Measurements from ENCODE around the gene SIRPD.

Gene SIRPD

GRCh38 chr20:1526310-1526709, 31.2 kb downstream of the SIRPD start:
- Mint-ChIP-seq H3K4me1 (no peaks in the 10 kb centered on the region), H3K36me3 (ENCODE audit: low read depth) (no peaks in the 10 kb centered on the region), H3K27ac (no peak overlapping the region), H3K27me3 (ENCODE audit: low read depth) (peaks cover 10% of the 10 kb centered on the region), H3K4me3 (no peak overlapping the region), H3K9me3 (peaks cover 14% of the 10 kb centered on the region)
- TF ChIP-seq, protein P1, sequence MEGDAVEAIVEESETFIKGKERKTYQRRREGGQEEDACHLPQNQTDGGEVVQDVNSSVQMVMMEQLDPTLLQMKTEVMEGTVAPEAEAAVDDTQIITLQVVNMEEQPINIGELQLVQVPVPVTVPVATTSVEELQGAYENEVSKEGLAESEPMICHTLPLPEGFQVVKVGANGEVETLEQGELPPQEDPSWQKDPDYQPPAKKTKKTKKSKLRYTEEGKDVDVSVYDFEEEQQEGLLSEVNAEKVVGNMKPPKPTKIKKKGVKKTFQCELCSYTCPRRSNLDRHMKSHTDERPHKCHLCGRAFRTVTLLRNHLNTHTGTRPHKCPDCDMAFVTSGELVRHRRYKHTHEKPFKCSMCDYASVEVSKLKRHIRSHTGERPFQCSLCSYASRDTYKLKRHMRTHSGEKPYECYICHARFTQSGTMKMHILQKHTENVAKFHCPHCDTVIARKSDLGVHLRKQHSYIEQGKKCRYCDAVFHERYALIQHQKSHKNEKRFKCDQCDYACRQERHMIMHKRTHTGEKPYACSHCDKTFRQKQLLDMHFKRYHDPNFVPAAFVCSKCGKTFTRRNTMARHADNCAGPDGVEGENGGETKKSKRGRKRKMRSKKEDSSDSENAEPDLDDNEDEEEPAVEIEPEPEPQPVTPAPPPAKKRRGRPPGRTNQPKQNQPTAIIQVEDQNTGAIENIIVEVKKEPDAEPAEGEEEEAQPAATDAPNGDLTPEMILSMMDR (IDR thresholded peaks at IDR 0.05; ENCODE audit: unreplicated experiment in 3 of 3) = no peak

- Mint-ChIP-seq H3K4me3 (no peak overlapping the region), H3K9me3 (peaks cover 14% of the 10 kb centered on the region), H3K27me3 (ENCODE audit: low read depth) (peaks cover 19% of the 10 kb centered on the region), H3K36me3 (ENCODE audit: low read depth) (no peaks in the 10 kb centered on the region), H3K4me1 (no peaks in the 10 kb centered on the region), H3K27ac (no peak overlapping the region)
- TF ChIP-seq, protein P1 (IDR thresholded peaks at IDR 0.05; ENCODE audit: unreplicated experiment in 3 of 3) = no peak
These were observed 33.5 kb downstream of the SIRPD start for GRCh38 chr20:1524004-1524403.

DNA sequence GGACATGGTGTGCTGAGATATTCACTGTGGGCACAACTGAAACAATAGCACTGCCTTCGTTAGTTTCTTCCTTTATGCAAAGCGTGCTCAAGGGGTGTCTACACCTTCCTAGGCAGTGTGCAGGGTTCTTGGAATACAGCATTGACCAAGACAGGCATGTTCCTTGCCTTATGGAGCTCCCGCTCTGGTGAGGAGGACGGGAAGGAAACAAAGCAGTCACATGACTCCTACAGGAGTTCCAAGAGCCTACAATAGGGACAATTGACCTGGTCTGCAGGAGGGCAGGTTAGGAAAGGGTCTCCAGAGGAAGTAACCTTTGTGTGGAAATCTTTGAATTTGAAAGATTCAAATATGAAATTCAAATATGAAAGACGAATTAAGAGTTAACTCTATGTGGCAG, 40.5 kb downstream of the SIRPD start:
- H3K36me3 Mint-ChIP-seq (ENCODE audit: low read depth) = no peaks in the 10 kb centered on the region
- H3K4me1 Mint-ChIP-seq = no peaks in the 10 kb centered on the region
- TF ChIP-seq, protein P1 (IDR thresholded peaks at IDR 0.05; ENCODE audit: unreplicated experiment in 3 of 3) = no peak
- H3K27me3 Mint-ChIP-seq (ENCODE audit: low read depth) = peaks cover 19% of the 10 kb centered on the region
- no peak overlapping the region for H3K4me3 Mint-ChIP-seq
- no peak overlapping the region for H3K27ac Mint-ChIP-seq
- H3K9me3 Mint-ChIP-seq = peaks cover 2% of the 10 kb centered on the region

- Mint-ChIP-seq H3K9me3 (peaks cover 2% of the 10 kb centered on the region), H3K4me1 (no peaks in the 10 kb centered on the region), H3K27ac (no peak overlapping the region), H3K27me3 (ENCODE audit: low read depth) (peaks cover 19% of the 10 kb centered on the region), H3K4me3 (no peak overlapping the region), H3K36me3 (ENCODE audit: low read depth) (no peaks in the 10 kb centered on the region)
- TF ChIP-seq, protein P1 (IDR thresholded peaks at IDR 0.05; ENCODE audit: unreplicated experiment in 3 of 3) = no peak
These were observed 43.7 kb downstream of the SIRPD start for GRCh38 chr20:1513801-1514200.

DNA sequence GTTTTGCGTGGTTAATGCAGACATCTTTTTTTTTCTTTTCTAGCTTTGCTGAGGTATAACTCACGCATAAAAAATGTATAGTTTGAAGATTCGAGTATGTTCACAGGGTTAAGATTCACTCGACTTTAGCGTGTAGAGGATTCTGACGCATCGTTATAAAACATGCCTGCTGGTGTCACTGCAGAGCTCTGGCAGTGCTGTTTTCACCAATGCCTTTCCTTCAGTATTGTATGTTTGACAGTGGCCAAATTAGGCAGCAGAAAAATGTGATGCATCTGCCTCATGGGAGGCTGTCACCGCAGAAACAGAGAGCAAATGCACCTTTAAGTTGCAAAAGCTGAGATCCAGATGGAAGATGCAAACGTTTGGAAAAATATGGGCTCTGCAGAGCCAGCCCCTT, 48.3 kb downstream of the SIRPD start:
- no peak overlapping the region for H3K4me3 Mint-ChIP-seq
- TF ChIP-seq, protein P1 (IDR thresholded peaks at IDR 0.05; ENCODE audit: unreplicated experiment in 3 of 3) = peak; percentile 37 to 49 (median 48)

DNA sequence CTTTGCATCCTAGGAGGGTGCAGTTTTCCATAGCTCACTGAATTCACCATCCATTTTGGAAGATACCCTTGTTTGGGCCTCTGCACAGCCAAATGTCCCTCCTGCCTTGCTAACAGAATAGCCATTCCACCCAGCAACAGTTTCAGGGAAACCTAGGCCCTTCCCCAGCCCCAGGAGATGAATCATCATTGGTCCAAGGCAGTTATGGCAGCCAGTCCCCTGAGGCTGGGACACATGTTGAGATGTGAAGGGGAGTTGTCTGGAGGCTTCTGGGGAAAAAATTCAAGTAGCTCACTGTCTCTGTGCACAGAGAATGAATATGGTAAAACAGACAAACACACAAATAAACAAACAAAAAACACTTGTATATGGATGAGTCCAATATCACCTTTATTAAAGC, 48.9 kb downstream of the SIRPD start:
- TF ChIP-seq, protein P1 (IDR thresholded peaks at IDR 0.05; ENCODE audit: unreplicated experiment in 3 of 3) = no peak
- Mint-ChIP-seq H3K36me3 (ENCODE audit: low read depth) (no peaks in the 10 kb centered on the region), H3K27me3 (ENCODE audit: low read depth) (peaks cover 35% of the 10 kb centered on the region), H3K9me3 (peaks cover under 1% of the 10 kb centered on the region), H3K4me3 (no peak overlapping the region), H3K27ac (no peak overlapping the region), H3K4me1 (no peaks in the 10 kb centered on the region)

More for the DNA sequence above, 48.3 kb downstream of the SIRPD start:
- Mint-ChIP-seq H3K36me3 (ENCODE audit: low read depth) (no peaks in the 10 kb centered on the region), H3K27me3 (ENCODE audit: low read depth) (peaks cover 35% of the 10 kb centered on the region), H3K4me1 (no peaks in the 10 kb centered on the region), H3K9me3 (peaks cover 1% of the 10 kb centered on the region), H3K27ac (no peak overlapping the region)
